Karpas-422 (cell line): Measurements from ENCODE around the gene MARCHF6. TPM values are rescaled to one million over a fixed set of nuclear protein-coding genes. Genes with fewer than 3 reads are reported as not detected.
"Not testable (repeated sequence)": the region's sequence is repeated elsewhere in the genome, so short reads cannot be mapped to it uniquely, and the experiment has no call there.

Experiments
- DNase-seq: peaks from one replicate; pipeline ENCODE4 v3.0.0-alpha.2; 2015
- H2AFZ ChIP-seq: fragments of 200-600 bp; sonication (generic); 2 replicates; pipeline ENCODE4 v1.6.1; 2014; ENCODE audit warnings: antibody characterized with exemption, low read length, mixed read lengths
- H3K27ac ChIP-seq: fragments of 200-600 bp; sonication (generic); 2 replicates; pipeline ENCODE4 v1.5.1; 2014; ENCODE audit warnings: mild to moderate bottlenecking, low read length, moderate library complexity
- H3K27me3 ChIP-seq: fragments of 200-600 bp; sonication (generic); 2 replicates; pipeline ENCODE4 v1.6.1; 2014; ENCODE audit warnings: low read length, mixed read lengths
- H3K36me3 ChIP-seq: fragments of 200-600 bp; sonication (generic); 2 replicates; pipeline ENCODE4 v1.6.1; 2014; ENCODE audit warnings: low read length, mixed read lengths; ENCODE audit not compliant: insufficient read depth
- H3K4me1 ChIP-seq: fragments of 200-600 bp; sonication (generic); 2 replicates; pipeline ENCODE4 v1.6.1; 2014; ENCODE audit warnings: mild to moderate bottlenecking, low read length, mixed read lengths
- H3K4me2 ChIP-seq: fragments of 200-600 bp; sonication (generic); 2 replicates; pipeline ENCODE4 v1.6.1; 2014; ENCODE audit warnings: low read length, low read depth, mild to moderate bottlenecking; ENCODE audit not compliant: poor library complexity, severe bottlenecking
- H3K4me3 ChIP-seq: fragments of 200-600 bp; sonication (generic); 2 replicates; pipeline ENCODE4 v1.5.1; 2014; ENCODE audit warnings: mild to moderate bottlenecking, antibody characterized with exemption, low read length, mixed read lengths
- H3K79me2 ChIP-seq: fragments of 200-600 bp; sonication (generic); 2 replicates; pipeline ENCODE4 v1.6.1; 2014; ENCODE audit warnings: mild to moderate bottlenecking, low read length, mixed read lengths
- H3K9ac ChIP-seq: fragments of 200-600 bp; sonication (generic); 2 replicates; pipeline ENCODE4 v1.6.0; 2014; ENCODE audit warnings: low read length
- H3K9me2 ChIP-seq: fragments of 200-600 bp; sonication (generic), shearing (Covaris generic); replicated peaks from 2 replicates; pipeline ENCODE4 v1.6.0; 2014; ENCODE audit warnings: mild to moderate bottlenecking, low read length, moderate library complexity; ENCODE audit not compliant: insufficient read depth
- H3K9me3 ChIP-seq: fragments of 300-700, 200-600 bp; sonication (generic); 2 replicates; pipeline ENCODE4 v1.6.1; 2014; ENCODE audit warnings: low read length, mixed read lengths
- H4K20me1 ChIP-seq: fragments of 200-600 bp; sonication (generic); 2 replicates; pipeline ENCODE4 v1.6.1; 2014; ENCODE audit warnings: mild to moderate bottlenecking, antibody characterized with exemption, low read length, low read depth; ENCODE audit not compliant: insufficient read depth
- total RNA-seq: library from RNA; depleted of rRNA; stranded (reverse); fragments of >200 nt; shearing (Covaris generic); gene quantifications from 2 replicates; pipeline ENCODE4 v1.2.3, GENCODE V29; 2014; ENCODE audit warnings: low replicate concordance

The MARCHF6 gene
- total RNA-seq, 1 experiment from 2014 or later: 88.4 TPM

DNA sequence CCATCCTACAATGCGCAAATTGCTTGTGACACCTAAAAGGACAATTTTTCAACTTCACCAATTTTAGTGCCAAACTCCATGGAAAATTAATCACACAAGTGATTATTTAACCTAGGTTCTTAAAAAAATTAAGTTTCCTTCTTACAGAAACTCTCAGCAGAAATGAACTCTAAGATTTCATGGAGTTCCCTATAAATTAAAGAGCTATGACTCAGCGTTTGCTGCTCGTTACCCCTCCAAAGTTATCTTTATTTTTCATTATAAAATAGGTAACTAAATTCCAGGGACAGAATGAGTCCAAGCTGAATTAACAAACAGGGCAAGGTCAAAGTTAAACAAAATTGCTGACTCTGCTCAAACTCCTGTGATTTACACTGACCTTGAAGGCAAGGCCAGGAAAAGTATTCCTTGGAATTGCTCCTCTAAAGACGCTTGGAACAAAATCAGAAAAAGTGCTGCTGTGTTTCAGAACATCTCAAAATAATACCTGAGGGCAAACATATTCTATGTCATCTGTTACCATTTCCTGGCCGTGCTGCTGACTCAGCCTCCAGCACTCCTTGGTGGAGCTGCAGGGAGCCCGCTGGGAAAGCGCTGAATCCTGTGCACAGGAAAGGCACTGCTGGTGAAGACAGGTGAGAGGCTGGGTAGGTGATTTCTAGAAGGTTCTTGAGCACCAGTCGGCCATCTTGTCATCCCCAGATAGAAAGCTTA lies 43.3 kb upstream of the MARCHF6 start:
- no peaks in the 10 kb centered on the region for H4K20me1 ChIP-seq
- DNase-seq: no peak
- H3K9ac ChIP-seq: no peak overlapping the region
- H3K79me2 ChIP-seq: no peaks in the 10 kb centered on the region
- H3K9me3 ChIP-seq: no peaks in the 10 kb centered on the region
- H3K4me3 ChIP-seq: no peak overlapping the region
- H3K4me2 ChIP-seq: no peak overlapping the region
- H3K27ac ChIP-seq: no peak overlapping the region
- H3K27me3 ChIP-seq: no peaks in the 10 kb centered on the region
- H3K9me2 ChIP-seq: no peaks in the 10 kb centered on the region
- no peaks in the 10 kb centered on the region for H3K36me3 ChIP-seq
- no peaks in the 10 kb centered on the region for H3K4me1 ChIP-seq
- no peak overlapping the region for H2AFZ ChIP-seq

DNA sequence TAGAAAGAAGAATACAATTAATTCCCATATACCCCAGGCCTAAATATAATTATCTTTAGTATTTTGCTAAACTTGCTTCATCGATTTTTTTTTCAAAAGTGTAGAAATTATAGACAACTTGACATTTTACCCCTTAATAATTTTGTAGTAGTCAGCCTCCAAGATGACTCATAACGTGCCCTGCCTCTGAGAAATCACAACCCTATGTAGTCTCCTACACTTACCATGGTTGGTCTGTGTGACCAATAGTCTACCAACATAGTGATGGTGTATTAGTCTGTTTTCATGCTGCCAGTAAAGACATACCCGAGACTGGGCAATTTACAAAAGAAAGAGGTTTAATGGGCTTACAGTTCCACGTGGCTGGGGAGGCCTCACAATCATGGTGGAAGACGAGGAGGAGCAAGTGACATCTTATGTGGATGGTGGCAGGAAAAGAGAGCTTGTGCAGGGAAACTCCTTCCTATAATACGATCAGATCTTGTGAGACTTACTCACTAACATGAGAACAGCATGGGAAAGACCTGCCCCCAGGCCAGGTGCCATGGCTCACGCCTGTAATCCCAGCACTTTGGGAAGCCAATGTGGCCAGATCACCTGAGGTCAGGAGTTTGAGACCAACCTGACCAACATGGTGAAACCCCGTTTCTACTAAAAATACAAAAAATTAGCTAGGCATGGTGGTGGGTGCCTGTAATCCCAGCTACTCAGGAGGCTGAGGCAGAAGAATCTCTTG lies 42.5 kb upstream of the MARCHF6 start:
- DNase-seq, H3K4me2 ChIP-seq, H2AFZ ChIP-seq: not testable (repeated sequence)

DNA sequence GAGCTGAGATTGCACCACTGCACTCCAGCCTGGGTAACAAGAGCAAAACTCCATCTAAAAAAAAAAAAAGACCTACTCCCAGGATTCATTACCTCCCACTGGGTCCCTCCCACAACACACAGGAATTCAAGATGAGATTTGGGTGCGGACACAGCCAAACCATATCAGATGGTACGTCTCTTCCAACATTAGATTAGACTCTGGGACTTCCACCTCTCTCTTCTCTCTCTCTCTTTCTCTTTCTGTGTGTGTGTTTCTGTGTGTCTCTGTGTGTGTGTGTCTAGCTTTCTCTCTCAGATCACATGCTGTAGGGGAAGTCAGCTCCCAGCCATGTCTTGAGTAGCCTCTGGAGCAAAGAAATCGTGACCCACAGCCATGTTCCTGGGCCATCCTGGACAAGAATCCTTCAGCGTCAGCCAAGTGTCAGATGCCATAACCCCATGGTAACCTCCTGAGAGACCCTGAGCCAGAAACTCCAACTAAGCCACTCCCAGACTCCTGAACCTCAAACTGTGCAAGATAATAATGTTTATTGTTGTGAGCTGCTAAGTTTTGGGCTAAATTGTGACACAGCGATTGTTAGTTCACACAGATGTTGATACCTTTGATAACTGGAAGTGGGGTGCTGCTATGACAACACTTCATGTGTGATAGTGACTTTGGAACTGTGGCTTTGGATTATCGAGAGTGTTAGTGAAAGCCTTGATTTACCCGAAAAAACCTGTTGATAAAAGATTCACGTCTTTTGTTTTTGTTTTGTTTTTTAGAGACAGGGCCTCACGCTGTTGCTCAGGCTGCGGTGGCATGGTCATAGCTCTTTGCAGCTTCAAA lies 41.7 kb upstream of the MARCHF6 start:
- no peaks in the 10 kb centered on the region for H3K9me3 ChIP-seq
- no peak for DNase-seq
- H2AFZ ChIP-seq: no peak overlapping the region

More for the DNA sequence above, 42.5 kb upstream of the MARCHF6 start:
- H4K20me1 ChIP-seq, H3K36me3 ChIP-seq, H3K4me3 ChIP-seq, H3K9me3 ChIP-seq, H3K27ac ChIP-seq, H3K9ac ChIP-seq, H3K4me1 ChIP-seq, H3K27me3 ChIP-seq, H3K9me2 ChIP-seq, H3K79me2 ChIP-seq: not testable (repeated sequence)

DNA sequence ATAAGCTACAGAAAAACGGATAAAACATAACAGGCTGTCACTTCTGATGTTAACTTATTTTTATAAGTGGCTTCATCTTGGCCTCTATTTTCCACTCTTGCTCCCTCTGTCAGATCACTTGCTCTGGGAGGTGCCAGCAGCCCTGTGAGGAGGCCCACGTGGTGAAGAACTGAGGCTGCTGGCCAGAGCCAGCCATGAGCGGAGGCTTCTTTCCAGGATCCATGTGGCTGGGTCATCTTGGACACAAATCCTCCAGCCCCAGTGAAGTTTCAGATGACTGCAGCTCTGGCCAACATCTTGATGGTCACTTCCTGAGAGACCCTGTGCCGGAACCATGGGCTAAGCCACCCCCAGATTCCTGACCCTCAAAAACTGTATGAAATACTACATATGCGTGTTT lies 38.3 kb upstream of the MARCHF6 start:
- Histone ChIP-seq H3K4me1 (no peaks in the 10 kb centered on the region), H3K9ac (no peak overlapping the region), H4K20me1 (no peaks in the 10 kb centered on the region)

More for the DNA sequence above, 41.7 kb upstream of the MARCHF6 start:
- Histone ChIP-seq H3K4me3 (no peak overlapping the region), H4K20me1 (no peaks in the 10 kb centered on the region), H3K36me3 (no peaks in the 10 kb centered on the region), H3K9me2 (no peaks in the 10 kb centered on the region), H3K4me1 (no peaks in the 10 kb centered on the region), H3K27me3 (no peaks in the 10 kb centered on the region), H3K9ac (no peak overlapping the region), H3K4me2 (no peak overlapping the region), H3K27ac (no peak overlapping the region), H3K79me2 (no peaks in the 10 kb centered on the region)

DNA sequence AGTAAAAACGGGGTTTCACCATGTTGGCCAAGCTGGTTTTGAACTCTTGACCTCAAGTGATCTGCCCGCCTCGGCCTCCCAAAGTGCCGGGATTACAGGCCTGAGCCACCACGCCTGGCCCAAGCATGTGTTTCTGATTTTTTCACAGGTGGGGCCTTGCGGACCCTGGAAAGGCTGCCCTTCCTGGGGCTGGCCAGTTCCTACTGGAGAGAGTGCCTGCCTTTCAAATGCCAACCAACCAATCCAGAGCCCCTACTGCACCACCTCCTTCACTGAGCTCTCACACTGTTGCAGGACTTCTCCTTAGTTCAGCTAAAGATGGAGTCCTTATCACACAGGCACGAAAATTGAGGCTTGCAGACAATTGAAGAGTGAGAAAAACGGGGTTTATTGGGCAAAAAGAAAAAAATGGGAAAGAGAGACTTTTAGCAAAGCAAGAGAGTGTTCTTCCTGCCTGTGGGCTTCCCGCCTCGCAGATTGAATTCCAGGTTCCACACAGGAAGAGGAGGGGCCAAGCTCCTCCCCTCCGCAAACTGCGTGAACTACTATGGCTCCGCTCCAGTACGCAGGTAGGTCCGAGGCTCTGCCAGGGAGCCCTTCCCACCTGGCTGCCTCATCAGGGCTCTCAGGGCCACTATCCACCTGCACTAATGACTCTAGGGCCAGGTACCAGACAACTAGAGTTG lies 37.5 kb upstream of the MARCHF6 start:
- Histone ChIP-seq H3K36me3 (no peaks in the 10 kb centered on the region), H3K9me3 (no peaks in the 10 kb centered on the region), H3K9ac (no peak overlapping the region)

More for the DNA sequence above, 38.3 kb upstream of the MARCHF6 start:
- no peak overlapping the region for H3K27ac ChIP-seq
- no peaks in the 10 kb centered on the region for H3K9me2 ChIP-seq
- no peaks in the 10 kb centered on the region for H3K79me2 ChIP-seq
- H3K27me3 ChIP-seq: no peaks in the 10 kb centered on the region
- H3K36me3 ChIP-seq: no peaks in the 10 kb centered on the region
- no peak overlapping the region for H3K4me2 ChIP-seq
- no peaks in the 10 kb centered on the region for H3K9me3 ChIP-seq
- no peak overlapping the region for H3K4me3 ChIP-seq
- DNase-seq: no peak
- H2AFZ ChIP-seq: no peak overlapping the region

DNA sequence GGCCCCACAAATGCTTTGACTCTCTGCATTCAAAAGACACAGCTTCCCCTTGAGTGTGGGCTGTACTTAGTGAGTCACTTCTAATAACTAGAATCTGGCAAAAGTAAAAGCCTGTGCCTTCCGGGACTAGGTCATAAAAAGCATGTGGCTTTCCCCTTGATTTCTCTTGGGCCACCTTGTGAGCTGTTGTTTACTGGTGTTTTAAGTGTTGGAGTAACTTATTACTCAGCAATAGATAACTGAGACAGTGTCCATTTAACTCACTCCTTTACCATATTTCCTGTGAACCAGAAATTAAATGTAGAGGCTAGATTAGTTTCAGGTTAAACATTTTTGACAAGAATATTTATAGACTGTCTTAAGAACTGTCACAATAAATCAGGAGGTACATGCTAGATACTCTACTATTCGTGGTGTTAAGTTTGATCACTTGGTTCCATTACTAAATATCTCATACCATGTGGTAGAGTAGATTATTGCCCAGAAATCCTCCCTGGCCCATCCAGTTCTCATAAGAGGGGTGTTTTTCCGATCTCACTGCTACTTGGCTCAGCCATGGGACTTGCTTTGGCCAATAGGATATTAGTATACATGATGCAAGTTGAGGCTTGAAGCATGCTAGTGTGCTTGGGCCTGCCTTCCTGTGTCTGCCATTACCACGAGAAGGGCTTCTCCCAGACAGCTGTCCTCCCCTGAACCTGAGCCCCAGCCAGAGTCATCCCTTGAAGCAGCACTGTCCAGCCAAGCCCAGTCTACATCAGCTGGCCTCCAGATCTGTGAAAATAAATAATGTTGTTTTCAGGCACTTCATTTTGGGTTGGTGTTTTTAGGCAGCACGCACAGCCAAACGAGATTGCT lies 35.4 kb upstream of the MARCHF6 start:
- Histone ChIP-seq H3K4me2 (no peak overlapping the region), H4K20me1 (no peaks in the 10 kb centered on the region), H3K9me3 (no peaks in the 10 kb centered on the region), H3K27ac (no peak overlapping the region), H3K79me2 (no peaks in the 10 kb centered on the region), H3K4me1 (no peaks in the 10 kb centered on the region), H3K36me3 (no peaks in the 10 kb centered on the region), H2AFZ (no peak overlapping the region), H3K27me3 (no peaks in the 10 kb centered on the region), H3K4me3 (no peak overlapping the region), H3K9ac (no peak overlapping the region), H3K9me2 (no peaks in the 10 kb centered on the region)
- DNase-seq: no peak

More for the DNA sequence above, 37.5 kb upstream of the MARCHF6 start:
- H3K4me1 ChIP-seq: no peaks in the 10 kb centered on the region
- H3K27me3 ChIP-seq: no peaks in the 10 kb centered on the region
- H3K4me3 ChIP-seq: no peak overlapping the region
- no peaks in the 10 kb centered on the region for H3K79me2 ChIP-seq
- no peak overlapping the region for H3K4me2 ChIP-seq
- H3K9me2 ChIP-seq: no peaks in the 10 kb centered on the region
- no peaks in the 10 kb centered on the region for H4K20me1 ChIP-seq
- DNase-seq: no peak
- H2AFZ ChIP-seq: no peak overlapping the region
- no peak overlapping the region for H3K27ac ChIP-seq

DNA sequence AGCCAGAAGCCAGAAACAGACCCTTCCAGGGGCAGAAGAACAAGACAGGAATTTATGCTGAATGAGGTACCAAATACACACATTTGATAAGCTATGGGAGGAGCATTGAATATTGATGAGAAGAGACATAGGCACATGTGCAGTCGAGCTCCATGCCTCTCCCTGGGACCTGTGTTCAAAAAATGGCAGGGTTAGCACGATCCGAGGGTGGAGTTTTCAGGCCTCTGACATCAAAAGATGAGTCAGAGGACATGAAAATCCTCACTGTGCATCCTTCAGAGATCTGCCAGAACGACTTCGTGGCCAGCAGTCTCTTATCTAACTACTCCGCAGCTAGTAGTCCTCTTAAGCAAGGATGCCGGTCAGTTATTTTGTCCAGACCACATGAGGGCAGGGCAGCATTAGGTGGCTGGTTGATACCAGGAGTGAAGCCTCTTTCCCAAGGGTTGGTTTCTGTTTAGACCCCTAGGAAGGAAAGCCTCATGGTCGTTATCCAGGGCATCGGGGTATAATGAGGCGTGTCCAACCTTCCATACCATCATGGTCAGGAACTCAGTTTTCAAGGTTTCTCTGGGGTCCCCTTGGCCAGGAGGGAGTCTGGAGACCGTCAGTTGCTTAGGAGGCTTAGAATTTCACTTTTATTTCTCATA lies 34.2 kb upstream of the MARCHF6 start:
- H3K4me1 ChIP-seq: peaks cover 5% of the 10 kb centered on the region; the same call in 1 of the 2 replicates
- DNase-seq: no peak
- H3K9me2 ChIP-seq: no peaks in the 10 kb centered on the region
- H2AFZ ChIP-seq: no peak overlapping the region
- no peaks in the 10 kb centered on the region for H4K20me1 ChIP-seq
- H3K79me2 ChIP-seq: no peaks in the 10 kb centered on the region
- H3K4me2 ChIP-seq: no peak overlapping the region
- H3K9me3 ChIP-seq: no peaks in the 10 kb centered on the region
- H3K27ac ChIP-seq: no peak overlapping the region
- H3K36me3 ChIP-seq: no peaks in the 10 kb centered on the region
- no peaks in the 10 kb centered on the region for H3K27me3 ChIP-seq
- H3K4me3 ChIP-seq: no peak overlapping the region
- no peak overlapping the region for H3K9ac ChIP-seq
